Activated CD4-positive, CD25-positive, alpha-beta regulatory T cell treated with anti-CD3 and anti-CD28 coated beads, Interleukin-2, amount 50 U/mL, for 24 hours (primary cell): ENCODE results near the gene CAMKMT.
"Not testable (repeated sequence)": the region's sequence is repeated elsewhere in the genome, so short reads cannot be mapped to it uniquely, and the experiment has no call there.

Source experiments
- ATAC-seq, 2 donors: fragments of 150-1000 bp; cut with Tn5 transposase; one replicate each; pipeline ENCODE4 v1.10.0; 2021; ENCODE audit warnings: mild to moderate bottlenecking in 1 of 2, moderate library complexity in 1 of 2

CAMKMT gene

GRCh38 chr2:44450082-44450481 is 88.3 kb downstream of the CAMKMT start:
- no peak for ATAC-seq

DNA sequence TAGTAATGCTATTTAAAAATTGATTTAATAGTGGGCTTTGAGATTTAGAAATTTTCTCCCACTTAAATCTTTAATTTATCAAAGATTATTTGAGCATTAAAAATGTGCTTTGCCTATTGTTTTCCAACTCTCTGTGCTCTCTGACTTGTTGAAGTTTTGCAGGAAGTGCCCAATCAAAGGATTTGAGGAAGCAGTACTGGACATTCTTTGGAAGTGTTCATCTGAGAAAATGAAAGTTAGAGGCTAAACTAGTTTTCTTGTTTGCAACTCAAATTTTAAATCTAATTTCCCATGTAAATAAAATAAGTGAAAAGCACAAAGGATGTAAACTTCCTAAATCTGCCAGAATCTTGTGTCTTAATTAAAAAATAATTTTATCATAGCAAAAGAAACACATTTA is 89.1 kb downstream of the CAMKMT start:
- ATAC-seq = no peak

GRCh38 chr2:44452069-44452583 is 90.4 kb downstream of the CAMKMT start:
- no peak for ATAC-seq

- no peak for ATAC-seq
Measured at GRCh38 chr2:44453259-44453658, 91.5 kb downstream of the CAMKMT start.

- ATAC-seq = no peak
Measured at GRCh38 chr2:44455877-44456276, 94.1 kb downstream of the CAMKMT start.

DNA sequence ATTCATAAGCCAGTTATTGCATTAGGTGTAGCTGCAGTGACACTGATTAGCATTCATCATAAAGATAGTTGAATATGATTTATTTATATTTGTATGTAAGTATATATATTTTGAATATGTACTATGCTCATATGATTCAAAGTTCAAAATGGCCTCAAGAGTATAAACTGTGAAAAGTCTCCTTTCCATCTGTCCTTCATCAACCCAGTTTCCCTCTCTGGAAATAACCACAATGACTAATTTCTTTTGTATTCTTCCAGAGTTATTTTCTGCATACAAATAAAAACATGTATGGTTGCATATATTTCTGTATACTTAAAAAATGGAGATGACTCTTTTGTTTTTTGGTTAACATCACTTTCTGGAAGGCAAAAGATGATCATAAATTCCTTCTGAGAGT is 95.2 kb downstream of the CAMKMT start:
- ATAC-seq = no peak

- ATAC-seq = no peak
Measured at GRCh38 chr2:44459739-44460138, 98.0 kb downstream of the CAMKMT start.

DNA sequence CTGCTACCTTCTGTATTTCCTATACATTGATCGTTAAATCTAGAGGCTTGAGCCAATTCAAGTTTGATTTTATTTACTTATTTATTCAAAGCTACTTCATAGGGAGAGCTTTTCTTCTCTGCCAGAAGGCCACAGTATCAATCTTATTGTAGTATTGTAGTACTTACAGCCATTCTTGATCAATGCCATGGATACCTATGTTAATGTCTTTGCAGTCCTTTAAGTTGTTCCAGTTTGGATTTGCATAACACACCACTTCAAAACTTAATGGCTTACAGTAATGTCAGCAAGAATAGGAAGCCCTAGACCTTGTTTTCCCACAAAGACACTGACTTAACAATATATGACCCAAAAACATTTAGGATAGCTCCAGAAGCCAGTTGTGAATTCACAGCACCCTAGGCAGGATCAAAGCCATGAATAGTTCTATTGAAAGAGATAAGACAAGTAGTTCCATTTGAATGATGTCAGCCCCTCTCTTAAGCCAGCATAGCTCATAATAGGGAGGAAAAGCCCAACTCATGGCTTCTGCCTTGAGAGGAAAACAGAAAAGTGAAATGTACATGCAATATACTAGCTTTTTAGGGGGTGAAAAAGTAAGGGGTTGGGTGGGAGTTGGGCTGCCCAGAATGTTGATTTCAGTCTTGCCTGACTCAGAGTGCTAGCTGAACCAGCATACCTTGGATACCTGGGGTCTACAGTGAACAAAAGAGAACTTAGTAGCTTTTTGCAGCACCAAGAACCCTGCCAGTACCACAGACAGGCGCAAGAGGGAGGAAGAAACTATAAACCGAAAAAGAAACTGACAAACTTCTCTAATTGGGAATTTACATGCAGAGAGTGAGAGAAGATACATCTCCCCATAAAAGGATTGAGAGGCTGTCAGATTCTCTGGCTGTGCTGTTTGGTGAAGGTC is 101.4 kb downstream of the CAMKMT start:
- ATAC-seq = no peak

GRCh38 chr2:44464437-44464836 is 102.7 kb downstream of the CAMKMT start:
- no peak for ATAC-seq

DNA sequence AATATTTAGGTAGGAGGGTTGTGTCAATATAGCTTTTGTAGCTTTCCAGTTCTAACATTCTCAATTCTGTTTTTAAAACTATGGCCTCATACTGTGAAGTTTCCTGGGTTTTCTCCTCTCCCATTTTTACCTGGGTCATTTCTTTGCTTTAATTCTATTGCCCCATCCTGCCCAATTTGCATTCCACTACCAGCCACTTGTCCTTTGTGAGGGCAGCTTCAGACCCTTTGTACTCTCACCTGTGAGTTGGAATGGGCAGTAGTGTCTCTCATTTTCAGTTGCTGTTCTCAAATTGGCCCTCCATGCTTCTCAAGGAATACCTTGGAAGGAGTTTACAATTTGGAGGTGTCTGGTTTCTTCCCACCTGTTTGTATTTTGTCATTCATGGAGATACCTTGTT is 108.4 kb downstream of the CAMKMT start:
- ATAC-seq = no peak

DNA sequence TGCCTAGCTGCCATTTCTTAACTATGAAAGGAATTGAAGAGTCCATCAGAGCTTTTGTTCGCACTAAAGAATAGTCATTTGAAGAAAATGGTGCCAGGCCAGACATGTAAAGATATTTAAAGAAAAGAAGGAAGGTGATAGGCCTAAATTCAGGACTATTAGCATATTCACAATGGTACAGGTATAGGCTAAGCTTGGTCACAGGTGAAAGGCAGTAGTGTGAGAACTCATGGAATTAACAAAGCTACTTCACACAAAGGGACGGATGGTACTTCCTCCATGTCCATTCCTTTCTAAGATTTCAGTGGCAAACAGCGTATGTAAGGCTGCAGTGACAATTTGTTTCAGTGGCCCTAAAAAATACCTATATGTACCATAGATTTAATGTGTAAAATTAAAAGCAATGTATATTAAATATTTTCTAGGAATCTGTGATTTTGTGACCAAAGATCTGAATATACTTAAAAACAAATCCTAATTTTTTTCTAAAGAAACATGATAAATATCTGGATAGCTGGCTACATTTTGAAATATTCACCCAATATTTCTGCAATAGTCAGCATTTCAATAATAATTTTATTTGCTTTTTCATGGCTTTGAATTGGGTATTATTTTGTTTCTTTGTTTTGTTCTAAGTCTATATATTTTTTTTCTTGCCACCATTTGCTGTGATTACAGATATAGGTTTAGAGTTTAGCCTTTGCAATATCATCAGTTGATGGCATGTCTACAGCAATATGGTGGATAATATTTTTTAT is 116.1 kb downstream of the CAMKMT start:
- no peak for ATAC-seq

DNA sequence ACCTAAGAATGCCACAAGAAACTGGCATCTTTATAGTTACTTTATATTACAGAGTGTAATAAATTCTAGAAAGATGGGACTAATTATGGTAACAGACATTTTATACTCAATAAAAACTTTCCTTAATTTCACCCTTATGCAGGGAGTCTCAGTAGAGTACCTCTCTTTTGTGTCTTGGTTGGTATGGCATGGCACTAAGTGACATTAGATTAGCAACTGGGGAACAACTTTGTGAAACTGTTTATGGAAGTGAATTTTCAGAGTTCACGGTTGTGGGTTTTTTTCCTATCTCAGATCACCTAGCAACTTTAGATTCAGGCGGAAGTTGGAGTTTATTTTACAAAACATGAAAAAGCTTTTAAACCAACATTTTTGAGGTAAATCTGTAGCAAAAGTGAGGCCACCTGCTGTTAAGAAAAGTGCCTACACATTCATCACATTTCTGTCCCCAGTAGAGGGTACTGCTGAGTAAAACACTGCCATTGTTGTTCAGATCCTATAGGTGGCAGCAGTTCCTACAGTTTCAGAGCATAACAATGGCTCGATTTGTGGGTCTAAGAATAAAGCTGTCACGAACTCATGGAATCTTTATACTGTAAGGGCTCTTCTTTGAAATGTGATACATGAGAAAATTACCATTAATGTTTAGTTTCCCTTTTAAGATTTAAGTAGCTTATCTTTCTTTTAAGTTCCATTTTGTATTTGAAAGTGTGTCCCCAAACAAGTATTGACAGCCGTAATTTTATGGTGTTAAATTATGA is 117.6 kb downstream of the CAMKMT start:
- ATAC-seq = peak; percentile 93 to 96

DNA sequence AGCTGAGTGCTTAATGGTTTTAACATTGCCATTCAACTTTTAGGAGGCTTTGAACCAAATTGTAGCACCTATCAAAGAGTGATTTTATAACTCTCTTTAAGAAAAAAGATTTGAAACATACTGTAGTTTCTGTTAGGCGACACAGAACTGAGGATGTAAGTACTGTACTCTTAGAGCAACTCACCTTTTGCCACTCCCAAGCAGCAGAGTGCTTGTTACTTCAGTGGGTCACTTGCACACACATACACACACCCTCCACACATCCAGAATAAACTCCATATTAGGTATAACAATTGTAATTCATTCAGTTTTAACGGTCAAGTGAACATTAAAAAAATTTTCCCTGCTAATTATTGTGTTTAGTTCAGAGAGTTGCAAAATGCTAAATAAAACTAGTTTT is 118.3 kb downstream of the CAMKMT start:
- ATAC-seq = no peak

DNA sequence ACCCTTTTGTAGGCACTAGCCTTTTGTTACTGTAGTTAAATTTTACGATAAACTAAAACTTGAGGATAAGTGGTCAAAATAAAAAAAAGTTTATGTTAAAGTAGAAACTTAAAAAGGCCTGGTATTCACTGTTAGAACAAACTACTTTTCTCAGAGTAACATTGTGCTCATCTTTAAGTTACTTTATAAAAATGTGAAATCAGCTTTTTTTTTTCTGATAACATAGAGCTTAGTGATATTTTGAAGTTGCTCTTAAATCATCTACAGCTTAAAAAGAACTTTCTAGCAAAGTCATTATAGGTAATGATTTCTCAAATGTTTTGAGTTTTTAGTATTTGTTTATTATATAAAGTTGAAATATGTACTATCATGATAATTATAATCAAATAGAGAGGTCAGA is 125.3 kb downstream of the CAMKMT start:
- ATAC-seq = no peak

DNA sequence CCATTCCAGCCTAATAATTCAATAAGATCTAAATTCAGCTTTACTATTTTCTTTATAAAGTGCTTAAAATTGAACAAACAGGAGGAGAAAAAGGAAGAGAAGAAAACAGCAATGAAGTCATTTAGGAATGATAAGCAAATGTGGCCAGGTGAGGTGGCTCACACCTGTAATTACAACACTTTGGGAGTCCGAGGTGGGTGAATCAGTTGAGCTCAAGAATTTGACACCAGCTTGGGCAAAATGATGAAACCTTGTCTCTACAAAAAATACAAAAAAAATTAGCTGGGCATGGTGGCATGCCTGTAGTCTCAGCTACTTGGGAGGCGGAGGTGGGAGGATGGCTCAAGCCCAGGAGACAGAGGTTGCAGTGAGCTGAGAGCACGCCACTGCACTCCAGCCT is 129.0 kb downstream of the CAMKMT start:
- ATAC-seq = no peak

DNA sequence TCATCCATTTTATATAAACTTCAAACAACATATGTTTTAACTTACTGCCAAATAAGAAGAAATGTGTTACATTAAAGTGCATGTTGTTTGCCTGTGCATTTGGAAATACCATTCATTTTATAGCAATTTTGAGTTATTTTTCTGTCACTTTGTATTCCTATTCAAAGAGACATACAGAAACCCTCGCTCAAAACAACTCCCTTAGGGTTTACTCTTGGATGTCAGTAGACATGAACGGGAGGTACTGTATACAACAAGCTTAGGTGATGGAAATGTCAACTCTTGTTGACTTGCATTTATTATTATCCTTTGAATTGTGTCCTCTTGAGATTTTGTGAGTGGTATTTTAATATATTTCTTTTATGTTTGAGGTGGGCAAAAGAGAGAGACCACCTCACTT is 132.3 kb downstream of the CAMKMT start:
- no peak for ATAC-seq

DNA sequence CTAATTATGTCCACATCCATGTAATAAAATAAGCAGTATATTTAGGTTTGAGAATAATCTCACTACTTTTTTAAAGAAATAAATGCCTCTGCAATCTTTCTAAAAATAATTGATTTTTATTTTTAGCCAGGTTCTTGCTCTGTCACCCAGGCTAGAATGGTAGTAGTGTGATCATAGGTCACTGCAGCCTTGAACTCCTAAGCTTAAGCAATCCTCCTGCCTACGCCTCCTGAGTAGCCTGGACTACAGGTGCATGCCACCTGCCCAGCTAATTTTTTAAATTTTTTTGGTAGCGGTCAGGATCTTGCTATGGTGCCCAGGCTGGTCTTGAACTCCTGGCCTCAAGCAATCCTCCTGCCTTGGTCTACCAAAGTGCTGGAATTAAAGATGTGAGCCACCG is 133.3 kb downstream of the CAMKMT start:
- ATAC-seq = no peak

- ATAC-seq = no peak
Measured at GRCh38 chr2:44495544-44495943, 133.8 kb downstream of the CAMKMT start.

DNA sequence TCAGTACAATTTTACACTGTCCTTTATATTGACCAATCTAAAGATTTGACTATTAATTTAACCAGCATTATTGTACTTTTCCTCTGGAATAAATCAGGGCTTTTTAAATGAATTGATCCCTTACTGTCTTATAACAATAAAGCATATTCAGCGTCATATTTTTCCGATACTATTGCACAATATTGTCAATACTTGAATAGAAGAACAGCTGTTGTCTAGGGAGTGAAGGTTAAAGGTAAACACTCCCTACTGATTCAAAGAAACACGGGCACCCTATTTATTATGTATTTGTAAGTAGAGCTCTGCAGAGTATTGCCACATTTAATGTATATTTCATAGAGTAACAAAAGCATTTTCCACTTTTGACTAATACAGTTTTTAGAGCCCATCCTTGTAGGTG is 134.4 kb downstream of the CAMKMT start:
- no peak for ATAC-seq

DNA sequence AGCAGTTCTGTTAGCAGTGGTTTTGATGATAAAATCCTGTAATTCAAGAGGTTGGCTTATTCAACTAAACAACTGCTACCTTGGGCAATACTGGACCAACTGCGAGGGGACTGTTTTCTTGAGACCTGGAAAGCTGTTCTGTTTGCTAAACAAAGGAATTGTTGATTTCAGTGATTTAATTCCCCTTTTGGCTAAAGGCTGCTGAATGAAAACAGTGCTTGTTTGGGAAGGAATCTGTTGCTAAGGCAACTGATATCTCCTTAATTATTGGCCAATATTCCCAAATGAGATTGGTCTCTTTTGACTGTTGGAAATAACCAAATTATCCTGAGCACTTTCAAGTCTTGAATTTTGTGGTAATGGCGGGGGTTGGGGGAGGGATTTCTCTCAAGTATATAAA is 136.8 kb downstream of the CAMKMT start:
- ATAC-seq = no peak

DNA sequence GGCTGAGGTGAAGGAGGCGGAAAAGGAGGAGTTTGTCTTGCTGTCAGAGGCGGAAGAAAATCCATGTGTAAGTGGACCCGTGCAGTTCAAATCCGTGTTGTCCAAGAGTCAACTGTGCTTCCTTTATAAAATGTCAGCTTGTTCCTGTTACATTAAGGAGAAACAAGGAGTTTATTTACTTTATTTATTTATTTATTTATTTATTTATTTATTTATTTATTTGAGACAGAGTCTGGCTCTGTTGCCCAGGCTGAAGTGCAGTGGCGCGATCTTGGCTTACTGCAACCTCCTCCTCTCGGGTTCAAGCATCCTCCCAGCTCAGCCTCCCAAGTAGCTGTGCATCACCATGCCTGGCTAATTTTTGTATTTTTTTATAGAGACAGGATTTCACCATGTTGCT is 143.9 kb downstream of the CAMKMT start:
- ATAC-seq = not testable (repeated sequence)

DNA sequence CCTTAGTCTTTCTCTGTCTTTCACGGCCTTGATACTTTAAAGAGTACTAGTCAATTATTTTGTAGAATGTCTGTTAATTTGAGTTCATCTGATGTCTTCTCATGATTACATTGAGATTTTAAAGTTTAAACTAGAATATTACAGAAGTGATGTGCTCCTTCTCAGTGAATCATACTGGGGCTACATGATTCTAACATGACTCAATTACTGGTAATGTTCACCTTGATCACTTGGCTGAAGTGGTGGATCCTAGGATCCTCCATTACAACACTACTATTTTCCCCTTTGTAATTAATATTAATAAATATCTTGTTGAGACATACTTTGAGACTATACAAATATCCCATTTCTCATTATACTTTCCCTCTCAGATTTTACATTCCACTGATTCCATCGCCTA is 148.5 kb downstream of the CAMKMT start:
- no peak for ATAC-seq

GRCh38 chr2:44515416-44515815 is 153.7 kb downstream of the CAMKMT start:
- no peak for ATAC-seq
